Measurements from ENCODE around the gene NCK1. TPM values are rescaled to one million over a fixed set of nuclear protein-coding genes. Genes with fewer than 3 reads are reported as not detected.

The NCK1 gene
- total RNA-seq, 1 experiment from 2014 or later, result 15.3 TPM

- Histone ChIP-seq H3K79me2 (ENCODE audit: low read length) (peaks cover 18% of the 10 kb centered on the region), H2AFZ (ENCODE audit: low read length) (no peak overlapping the region), H3K9me2 (replicated peaks; ENCODE audit: low read length) (no peaks in the 10 kb centered on the region), H3K4me1 (ENCODE audit: insufficient read depth, low read length) (peaks cover 18% of the 10 kb centered on the region), H3K36me3 (ENCODE audit: low read depth, low read length) (peaks cover 11% of the 10 kb centered on the region), H3K27me3 (ENCODE audit: low read length) (no peaks in the 10 kb centered on the region), H3K4me2 (ENCODE audit: low read length) (no peak overlapping the region), H4K20me1 (ENCODE audit: low read length) (no peaks in the 10 kb centered on the region), H3K27ac (ENCODE audit: low read length) (peak overlapping the region; percentile 73; the same call in 1 of the 2 replicates), H3K9ac (ENCODE audit: low read length) (no peak overlapping the region; the same call in 1 of the 2 replicates), H3K9me3 (ENCODE audit: low read length) (no peaks in the 10 kb centered on the region), H3F3A (ENCODE audit: low read length, unreplicated experiment) (no peaks in the 10 kb centered on the region), H3K4me3 (ENCODE audit: low read length) (no peak overlapping the region)
- TF ChIP-seq CTCF (conservative IDR thresholded peaks at IDR 0.05; ENCODE audit: low read depth, low read length) (no peak), EZH2 (IDR thresholded peaks at IDR 0.05; ENCODE audit: low read length, unreplicated experiment) (no peak), EZH2phosphoT487 (IDR thresholded peaks at IDR 0.05; ENCODE audit: borderline replicate concordance, low read length) (no peak)
- intact Hi-C loops (cut with micrococcal nuclease), result loop anchor here (5.0 to 10.0 kb wide), 3 partner anchors 41 to 178 kb away; partner anchors contain the start of genes NCK1 and STAG1
- no TSS peak for BruUV-seq (replicated peaks)
- CTCF ChIA-PET, result no interaction called here
- POLR2A ChIA-PET (ENCODE audit: unreplicated experiment), result no interaction called here
- ATAC-seq (no peak), DNase-seq (no peak)
Observed at GRCh38 chr3:136932978-136933772, 71.2 kb downstream of the NCK1 start.

GRCh38 chr3:136937175-136937574 is 75.2 kb downstream of the NCK1 start:
- POLR2A ChIA-PET (ENCODE audit: unreplicated experiment), result no interaction called here
- Histone ChIP-seq H3K4me2 (ENCODE audit: low read length) (no peak overlapping the region), H3K36me3 (ENCODE audit: low read depth, low read length) (peaks cover 5% of the 10 kb centered on the region; the same call in 1 of the 2 replicates)

GRCh38 chr3:136937851-136938250 is 75.8 kb downstream of the NCK1 start:
- Histone ChIP-seq H3K4me3 (ENCODE audit: low read length) (no peak overlapping the region), H3K4me1 (ENCODE audit: insufficient read depth, low read length) (peaks cover 7% of the 10 kb centered on the region; the same call in 1 of the 2 replicates), H3K36me3 (ENCODE audit: low read depth, low read length) (peaks cover 5% of the 10 kb centered on the region; the same call in 1 of the 2 replicates), H3K27ac (ENCODE audit: low read length) (no peak overlapping the region), H3K4me2 (ENCODE audit: low read length) (no peak overlapping the region), H2AFZ (ENCODE audit: low read length) (no peak overlapping the region), H4K20me1 (ENCODE audit: low read length) (no peaks in the 10 kb centered on the region), H3K27me3 (ENCODE audit: low read length) (no peaks in the 10 kb centered on the region), H3F3A (ENCODE audit: low read length, unreplicated experiment) (no peaks in the 10 kb centered on the region), H3K9ac (ENCODE audit: low read length) (no peak overlapping the region), H3K9me2 (replicated peaks; ENCODE audit: low read length) (no peaks in the 10 kb centered on the region), H3K9me3 (ENCODE audit: low read length) (no peaks in the 10 kb centered on the region), H3K79me2 (ENCODE audit: low read length) (peaks cover 35% of the 10 kb centered on the region)
- DNase-seq (no peak), ATAC-seq (0 out of 2 replicates have a peak, but pooled peaks have one; percentile 20)
- POLR2A ChIA-PET (ENCODE audit: unreplicated experiment), result no interaction called here
- no peak for TF ChIP-seq EZH2phosphoT487 (IDR thresholded peaks at IDR 0.05; ENCODE audit: borderline replicate concordance, low read length)
- TF ChIP-seq CTCF (conservative IDR thresholded peaks at IDR 0.05; ENCODE audit: low read depth, low read length), result no peak
- TF ChIP-seq EZH2 (IDR thresholded peaks at IDR 0.05; ENCODE audit: low read length, unreplicated experiment), result no peak
- CTCF ChIA-PET, result interaction anchor here (0.6 kb wide), 1 partner anchor 14 kb away, joined by 3 read pairs; no protein-coding TSS in a partner anchor
- intact Hi-C loops (cut with micrococcal nuclease), result loop anchor here (10.0 kb wide), 2 partner anchors 73 to 183 kb away; partner anchors contain the start of genes NCK1 and STAG1
- no TSS peak for BruUV-seq (replicated peaks)

More at GRCh38 chr3:136937175-136937574, 75.2 kb downstream of the NCK1 start:
- Histone ChIP-seq H3K4me1 (ENCODE audit: insufficient read depth, low read length) (peaks cover 8% of the 10 kb centered on the region; the same call in 1 of the 2 replicates), H4K20me1 (ENCODE audit: low read length) (no peaks in the 10 kb centered on the region), H3K9me3 (ENCODE audit: low read length) (no peaks in the 10 kb centered on the region), H3K79me2 (ENCODE audit: low read length) (peaks cover 40% of the 10 kb centered on the region), H2AFZ (ENCODE audit: low read length) (no peak overlapping the region), H3K27me3 (ENCODE audit: low read length) (no peaks in the 10 kb centered on the region), H3K9ac (ENCODE audit: low read length) (no peak overlapping the region), H3K9me2 (replicated peaks; ENCODE audit: low read length) (no peaks in the 10 kb centered on the region), H3K4me3 (ENCODE audit: low read length) (no peak overlapping the region), H3F3A (ENCODE audit: low read length, unreplicated experiment) (no peaks in the 10 kb centered on the region), H3K27ac (ENCODE audit: low read length) (no peak overlapping the region)
- no peak for ATAC-seq
- intact Hi-C loops (cut with micrococcal nuclease), result loop anchor here (10.0 kb wide), 2 partner anchors 72 to 182 kb away; partner anchors contain the start of genes NCK1 and STAG1
- no peak for DNase-seq
- CTCF ChIA-PET, result interaction anchor here (0.6 kb wide), 1 partner anchor 14 kb away, joined by 3 read pairs; no protein-coding TSS in a partner anchor
- TF ChIP-seq EZH2phosphoT487 (IDR thresholded peaks at IDR 0.05; ENCODE audit: borderline replicate concordance, low read length) (no peak), EZH2 (IDR thresholded peaks at IDR 0.05; ENCODE audit: low read length, unreplicated experiment) (no peak)
- no TSS peak for BruUV-seq (replicated peaks)

Data from PC-3 (cell line).